Activated CD8-positive, alpha-beta T cell treated with anti-CD3 and anti-CD28 coated beads, Interleukin-2, amount 10 ng/mL, durations not matched to agents 7 days and 5 days (primary cell): ENCODE measurements around the gene ZCCHC24. TPM values are rescaled to one million over a fixed set of nuclear protein-coding genes. Genes with fewer than 3 reads are reported as not detected.

Experiments used
- ATAC-seq: fragments of 150-1000 bp; cut with Tn5 transposase; one replicate; pipeline ENCODE4 v1.10.0; 2021; ENCODE audit warnings: moderate library complexity
- CTCF ChIA-PET: fragments of 350-600 bp; sonication (Branson Sonifier 250); formaldehyde crosslinking; loops from one replicate; lab custom pipeline; 2021; ENCODE audit warnings: antibody characterized with exemption; lab: Charles Lee
- POLR2A ChIA-PET: fragments of 350-600 bp; sonication (Branson Sonifier 250); formaldehyde crosslinking; loops from one replicate; lab custom pipeline; 2021; ENCODE audit warnings: antibody characterized with exemption; lab: Charles Lee
- DNase-seq: peaks from one replicate; pipeline ENCODE4 v3.0.0-alpha.2; 2020
- H3K27ac Mint-ChIP-seq: one replicate; pipeline ENCODE4 v1.8.0; 2021; ENCODE audit warnings: mild to moderate bottlenecking, mixed read lengths
- H3K27me3 Mint-ChIP-seq: one replicate; pipeline ENCODE4 v1.8.0; 2021; ENCODE audit warnings: low read depth, mixed read lengths
- H3K36me3 Mint-ChIP-seq: one replicate; pipeline ENCODE4 v1.8.0; 2021; ENCODE audit warnings: low read depth, mixed read lengths
- H3K4me1 Mint-ChIP-seq: one replicate; pipeline ENCODE4 v1.8.0; 2021; ENCODE audit warnings: low read depth, mixed read lengths
- H3K4me3 Mint-ChIP-seq: one replicate; pipeline ENCODE4 v1.8.0; 2021; ENCODE audit warnings: mild to moderate bottlenecking, mixed read lengths
- H3K9me3 Mint-ChIP-seq: one replicate; pipeline ENCODE4 v1.8.0; 2022; ENCODE audit warnings: mixed read lengths; ENCODE audit not compliant: insufficient read depth
- total RNA-seq, 2 experiments: library from RNA; stranded (reverse); gene quantifications; one replicate each; pipeline ENCODE4 v1.2.3, GENCODE V29; 2021

Gene ZCCHC24
- total RNA-seq, result 1 to 10 TPM; 1.7 to 1.8 TPM

DNA sequence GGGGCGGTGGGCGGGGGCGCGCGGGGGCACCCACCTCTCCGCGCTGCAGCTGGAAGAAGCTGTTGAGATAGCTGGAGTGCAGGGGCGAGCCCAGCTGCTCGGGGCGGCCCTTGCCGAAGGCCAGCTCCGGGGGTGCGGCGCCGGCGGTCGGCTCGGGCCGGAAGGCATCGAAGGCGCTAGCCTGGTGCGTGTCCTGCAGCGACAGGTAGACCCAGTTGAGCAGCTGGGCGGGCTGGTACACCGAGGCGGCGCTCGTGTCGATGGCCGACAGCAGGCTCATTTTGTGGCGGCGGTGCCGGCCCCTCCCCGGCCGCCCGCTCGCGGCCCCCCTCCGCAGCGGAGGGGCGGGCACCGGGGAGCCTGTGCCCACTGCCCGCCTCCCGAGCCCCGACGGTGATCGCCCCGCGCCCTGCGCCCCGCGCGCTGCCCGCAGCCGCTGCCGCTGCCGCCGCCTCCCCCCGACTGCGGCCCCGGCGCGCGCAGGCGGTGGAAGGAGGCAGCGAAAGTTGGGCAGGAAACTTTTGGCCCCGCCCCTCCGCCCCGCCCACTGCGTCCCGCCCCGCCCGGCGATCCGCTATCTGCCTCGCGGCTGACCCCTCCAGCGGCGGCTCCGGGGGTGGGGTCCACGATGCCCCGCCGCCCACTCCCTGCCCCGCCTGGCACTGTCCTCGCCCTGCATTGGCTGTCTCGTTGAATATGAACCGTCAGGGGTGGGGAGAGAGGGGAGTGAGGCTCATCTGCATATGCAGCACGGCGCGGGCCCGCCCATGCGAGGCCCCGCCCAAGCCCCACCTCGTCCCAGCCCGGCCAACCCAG is at the start of gene ZCCHC24:
Gene ZCCHC24 (minus strand): TSS at position 464 of the 816 bp plus-strand sequence. CDS start 184 bp downstream, at position 280.
- H3K27me3 Mint-ChIP-seq, result peaks cover 25% of the 10 kb centered on the region
- no peaks in the 10 kb centered on the region for H3K9me3 Mint-ChIP-seq
- peak within 1 kb of the TSS; percentile 83 for H3K27ac Mint-ChIP-seq
- ChIA-PET CTCF (interaction anchor here (0.7 to 1.6 kb wide), 5 partner anchors 11 to 97 kb away, joined by 3 to 6 read pairs (median 4); no protein-coding TSS in a partner anchor), POLR2A (no interaction called here)
- H3K4me3 Mint-ChIP-seq, result peak within 1 kb of the TSS; percentile 84
- H3K36me3 Mint-ChIP-seq, result no peaks in the 10 kb centered on the region
- peak; percentile 95 for ATAC-seq
- H3K4me1 Mint-ChIP-seq, result peaks cover 29% of the 10 kb centered on the region
- DNase-seq, result peak; percentile 96

GRCh38 chr10:79493806-79494205 is 48.4 kb upstream of the ZCCHC24 start:
- no peak for DNase-seq
- no peak overlapping the region for H3K27ac Mint-ChIP-seq
- H3K36me3 Mint-ChIP-seq, result no peaks in the 10 kb centered on the region

DNA sequence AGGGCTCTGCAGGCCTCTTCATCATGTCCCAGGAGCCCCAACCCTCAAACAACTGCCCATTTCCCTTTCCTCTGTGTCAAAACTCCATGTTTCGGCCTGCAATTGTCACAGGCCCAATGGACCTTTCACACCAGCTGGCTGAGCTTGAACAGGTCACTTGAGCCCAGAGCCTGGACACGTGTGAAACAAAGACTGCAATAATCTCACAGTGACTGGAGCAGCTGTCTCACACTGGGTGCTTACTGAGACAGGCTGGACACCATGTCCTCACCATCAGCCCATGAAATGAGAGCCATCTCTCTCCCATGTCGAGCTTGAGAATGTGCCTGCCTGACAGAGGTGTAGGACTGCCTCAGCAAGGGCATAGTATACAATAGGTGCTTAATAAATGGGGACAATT is 47.4 kb upstream of the ZCCHC24 start:
- peaks cover 7% of the 10 kb centered on the region for H3K4me1 Mint-ChIP-seq
- H3K4me3 Mint-ChIP-seq, result no peak overlapping the region
- no peak overlapping the region for H3K27ac Mint-ChIP-seq
- DNase-seq, result no peak
- no peaks in the 10 kb centered on the region for H3K9me3 Mint-ChIP-seq
- H3K27me3 Mint-ChIP-seq, result peaks cover 20% of the 10 kb centered on the region
- ATAC-seq, result no peak
- H3K36me3 Mint-ChIP-seq, result no peaks in the 10 kb centered on the region
- POLR2A ChIA-PET, result no interaction called here
- CTCF ChIA-PET, result no interaction called here

More at GRCh38 chr10:79493806-79494205, 48.4 kb upstream of the ZCCHC24 start:
- H3K27me3 Mint-ChIP-seq, result peaks cover 24% of the 10 kb centered on the region
- ChIA-PET CTCF (no interaction called here), POLR2A (no interaction called here)
- no peak for ATAC-seq
- H3K4me3 Mint-ChIP-seq, result no peak overlapping the region
- H3K9me3 Mint-ChIP-seq, result no peaks in the 10 kb centered on the region
- peaks cover 5% of the 10 kb centered on the region for H3K4me1 Mint-ChIP-seq

DNA sequence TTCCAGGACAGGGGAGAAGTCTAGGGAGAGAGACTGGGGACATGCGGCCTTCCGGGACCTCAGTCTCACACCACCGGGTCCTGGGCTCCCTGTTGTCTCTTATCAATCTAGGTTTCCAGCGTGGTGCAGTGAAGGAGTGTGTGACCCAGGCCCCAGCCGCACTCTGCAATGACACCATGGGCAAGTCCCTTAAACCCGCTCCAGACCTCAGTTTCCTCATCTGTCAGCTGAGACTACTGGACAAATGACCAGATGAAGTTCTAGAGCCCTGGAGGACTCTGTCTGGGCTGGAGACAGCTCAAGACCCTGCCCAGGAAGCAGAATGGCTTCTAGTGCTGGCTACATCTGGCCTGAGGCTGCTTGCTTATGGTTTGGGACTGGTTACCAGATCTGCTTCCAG is 46.8 kb upstream of the ZCCHC24 start:
- Mint-ChIP-seq H3K4me3 (no peak overlapping the region), H3K4me1 (peaks cover 7% of the 10 kb centered on the region), H3K9me3 (no peaks in the 10 kb centered on the region), H3K27me3 (peaks cover 18% of the 10 kb centered on the region), H3K27ac (no peak overlapping the region), H3K36me3 (no peaks in the 10 kb centered on the region)
- ATAC-seq (no peak), DNase-seq (no peak)
- POLR2A ChIA-PET, result no interaction called here
- CTCF ChIA-PET, result interaction anchor here (1.0 to 1.4 kb wide), 2 partner anchors 10 to 118 kb away, joined by 3 read pairs; no protein-coding TSS in a partner anchor

- H3K27ac Mint-ChIP-seq, result no peak overlapping the region
- H3K9me3 Mint-ChIP-seq, result no peaks in the 10 kb centered on the region
- ChIA-PET POLR2A (no interaction called here), CTCF (interaction anchor here (1.0 to 7.2 kb wide), 4 partner anchors 9 to 118 kb away, joined by 3 to 61 read pairs (median 3); no protein-coding TSS in a partner anchor)
- DNase-seq (no peak), ATAC-seq (no peak)
- no peaks in the 10 kb centered on the region for H3K36me3 Mint-ChIP-seq
- H3K27me3 Mint-ChIP-seq, result peaks cover 20% of the 10 kb centered on the region
- H3K4me1 Mint-ChIP-seq, result peaks cover 7% of the 10 kb centered on the region
- no peak overlapping the region for H3K4me3 Mint-ChIP-seq
Measured at GRCh38 chr10:79491143-79491835, 45.9 kb upstream of the ZCCHC24 start.

- Mint-ChIP-seq H3K4me1 (peaks cover 7% of the 10 kb centered on the region), H3K36me3 (no peaks in the 10 kb centered on the region), H3K27me3 (peaks cover 18% of the 10 kb centered on the region), H3K4me3 (no peak overlapping the region), H3K27ac (no peak overlapping the region), H3K9me3 (no peaks in the 10 kb centered on the region)
- ChIA-PET POLR2A (no interaction called here), CTCF (interaction anchor here (1.4 to 7.2 kb wide), 2 partner anchors 23 to 117 kb away, joined by 3 to 61 read pairs; no protein-coding TSS in a partner anchor)
- DNase-seq (no peak), ATAC-seq (no peak)
Measured at GRCh38 chr10:79490400-79491142, 45.1 kb upstream of the ZCCHC24 start.

GRCh38 chr10:79488870-79489269 is 43.4 kb upstream of the ZCCHC24 start:
- ATAC-seq (no peak), DNase-seq (no peak)
- no peak overlapping the region for H3K27ac Mint-ChIP-seq
- no peak overlapping the region for H3K4me3 Mint-ChIP-seq
- ChIA-PET POLR2A (no interaction called here), CTCF (interaction anchor here (1.2 to 7.2 kb wide), 3 partner anchors 89 to 115 kb away, joined by 3 to 61 read pairs (median 8); no protein-coding TSS in a partner anchor)
- no peaks in the 10 kb centered on the region for H3K9me3 Mint-ChIP-seq
- peaks cover 7% of the 10 kb centered on the region for H3K27me3 Mint-ChIP-seq
- H3K36me3 Mint-ChIP-seq, result no peaks in the 10 kb centered on the region
- peaks cover 7% of the 10 kb centered on the region for H3K4me1 Mint-ChIP-seq

GRCh38 chr10:79488336-79488735 is 42.9 kb upstream of the ZCCHC24 start:
- POLR2A ChIA-PET, result no interaction called here
- H3K4me1 Mint-ChIP-seq, result peaks cover 7% of the 10 kb centered on the region
- no peak for ATAC-seq
- peaks cover 6% of the 10 kb centered on the region for H3K27me3 Mint-ChIP-seq
- no peaks in the 10 kb centered on the region for H3K36me3 Mint-ChIP-seq
- no peak for DNase-seq
- H3K4me3 Mint-ChIP-seq, result no peak overlapping the region
- no peaks in the 10 kb centered on the region for H3K9me3 Mint-ChIP-seq
- CTCF ChIA-PET, result interaction anchor here (0.9 to 7.2 kb wide), 7 partner anchors 8 to 115 kb away, joined by 3 to 61 read pairs (median 4); no protein-coding TSS in a partner anchor
- no peak overlapping the region for H3K27ac Mint-ChIP-seq

GRCh38 chr10:79487296-79488194 is 42.1 kb upstream of the ZCCHC24 start:
- Mint-ChIP-seq H3K4me3 (no peak overlapping the region), H3K36me3 (no peaks in the 10 kb centered on the region), H3K27me3 (peaks cover 6% of the 10 kb centered on the region), H3K27ac (no peak overlapping the region), H3K9me3 (no peaks in the 10 kb centered on the region), H3K4me1 (peaks cover 7% of the 10 kb centered on the region)
- ChIA-PET CTCF (interaction anchor here (0.9 to 7.2 kb wide), 8 partner anchors 9 to 114 kb away, joined by 3 to 61 read pairs (median 4); no protein-coding TSS in a partner anchor), POLR2A (no interaction called here)
- ATAC-seq (peak; percentile 78), DNase-seq (peak; percentile 47)

GRCh38 chr10:79484476-79484875 is 39.1 kb upstream of the ZCCHC24 start:
- ChIA-PET CTCF (interaction anchor here (7.2 kb wide), 1 partner anchor 111 kb away, joined by 61 read pairs; no protein-coding TSS in a partner anchor), POLR2A (no interaction called here)
- Mint-ChIP-seq H3K27ac (no peak overlapping the region), H3K36me3 (no peaks in the 10 kb centered on the region), H3K4me1 (peaks cover 7% of the 10 kb centered on the region), H3K27me3 (peaks cover 14% of the 10 kb centered on the region), H3K4me3 (no peak overlapping the region), H3K9me3 (no peaks in the 10 kb centered on the region)
- ATAC-seq, result no peak
- no peak for DNase-seq
